GM23338 (cell line): ENCODE data around the gene ANAPC2. TPM values are rescaled to one million over a fixed set of nuclear protein-coding genes. Genes with fewer than 3 reads are reported as not detected.

Source experiments
- ATAC-seq: fragments of 200-7000 bp; cut with Tn5 transposase; 3 replicates; pipeline ENCODE4 v1.9.1; 2020
- DNase-seq: peaks from one replicate; pipeline ENCODE4 v3.0.0-alpha.2; 2015; ENCODE audit warnings: low spot score
- H2AFZ ChIP-seq: fragments of 200-600 bp; sonication (generic); 2 replicates; pipeline ENCODE4 v1.8.0; 2016; ENCODE audit warnings: antibody characterized with exemption, mild to moderate bottlenecking, moderate library complexity
- H3F3A ChIP-seq: fragments of 200-600 bp; sonication (generic); replicated peaks from 2 replicates; pipeline ENCODE4 v1.8.0; 2017; ENCODE audit warnings: antibody characterized with exemption, mixed run types, low read depth
- H3K27ac ChIP-seq: fragments of 200-600 bp; sonication (generic); 2 replicates; pipeline ENCODE4 v1.6.1; 2016; ENCODE audit warnings: low read depth
- H3K27me3 ChIP-seq: fragments of 200-600 bp; sonication (generic); 2 replicates; pipeline ENCODE4 v1.8.0; 2016; ENCODE audit warnings: mild to moderate bottlenecking, mixed run types, moderate library complexity; ENCODE audit not compliant: insufficient read depth
- H3K36me3 ChIP-seq: fragments of 200-600 bp; sonication (generic); 2 replicates; pipeline ENCODE4 v1.8.0; 2016; ENCODE audit warnings: mild to moderate bottlenecking; ENCODE audit not compliant: insufficient read depth
- H3K4me1 ChIP-seq: fragments of 200-600 bp; sonication (generic); 2 replicates; pipeline ENCODE4 v1.8.0; 2016; ENCODE audit warnings: mild to moderate bottlenecking, moderate library complexity; ENCODE audit not compliant: insufficient read depth
- H3K4me2 ChIP-seq: fragments of 200-600 bp; sonication (generic); 2 replicates; pipeline ENCODE4 v1.7.1; 2017; ENCODE audit warnings: mixed run types
- H3K4me3 ChIP-seq: fragments of 200-600 bp; sonication (generic); 2 replicates; pipeline ENCODE4 v1.6.1; 2016; ENCODE audit warnings: mixed run types
- H3K79me2 ChIP-seq: fragments of 200-600 bp; sonication (generic); replicated peaks from 2 replicates; pipeline ENCODE4 v1.8.0; 2017; ENCODE audit warnings: mild to moderate bottlenecking; ENCODE audit not compliant: insufficient read depth
- H3K9me2 ChIP-seq: fragments of 200-600 bp; sonication (generic); 2 replicates; pipeline ENCODE4 v1.8.0; 2017; ENCODE audit not compliant: insufficient read depth
- H4K20me1 ChIP-seq: fragments of 200-600 bp; sonication (generic); replicated peaks from 2 replicates; pipeline ENCODE4 v1.8.0; 2017; ENCODE audit warnings: mild to moderate bottlenecking; ENCODE audit not compliant: insufficient read depth
- H3K27ac Mint-ChIP-seq: 2 replicates; pipeline ENCODE4 v1.8.0; 2020; ENCODE audit warnings: inconsistent platforms, mild to moderate bottlenecking, moderate library complexity, mixed read lengths
- H3K27me3 Mint-ChIP-seq: 3 replicates; pipeline ENCODE4 v1.8.0; 2022; ENCODE audit warnings: low read depth, mild to moderate bottlenecking, moderate library complexity, mixed read lengths, inconsistent platforms; ENCODE audit not compliant: insufficient read depth, poor library complexity
- H3K36me3 Mint-ChIP-seq: 3 replicates; pipeline ENCODE4 v1.8.0; 2021; ENCODE audit warnings: low read depth, mild to moderate bottlenecking, inconsistent platforms, moderate library complexity, mixed read lengths
- H3K4me1 Mint-ChIP-seq: 3 replicates; pipeline ENCODE4 v1.8.0; 2020; ENCODE audit warnings: mild to moderate bottlenecking, inconsistent platforms, mixed read lengths
- H3K4me3 Mint-ChIP-seq: 3 replicates; pipeline ENCODE4 v1.8.0; 2021; ENCODE audit warnings: moderate library complexity, mild to moderate bottlenecking, inconsistent platforms, mixed read lengths
- H3K9me3 Mint-ChIP-seq: 3 replicates; pipeline ENCODE4 v1.8.0; 2020; ENCODE audit warnings: moderate library complexity, mild to moderate bottlenecking, inconsistent platforms, mixed read lengths
- CREB1 ChIP-seq: fragments of 250-450 bp; sonication (Bioruptor Pico); IDR thresholded peaks from 2 replicates; pipeline ENCODE4 v1.5.0; 2020; ENCODE audit warnings: low read depth, mild to moderate bottlenecking, moderate library complexity
- NANOG ChIP-seq: IDR thresholded peaks from 2 replicates; pipeline ENCODE4 v1.6.1; 2016; ENCODE audit warnings: antibody characterized with exemption, borderline replicate concordance
- polyA plus RNA-seq: library from polyadenylated mRNA; unstranded; fragments of >200 nt; fragmentation: Nextera tagmentation; extraction: Ambion mirVana; gene quantifications from 2 replicates; pipeline ENCODE4 v1.2.1, GENCODE V29; 2016
- total RNA-seq: library from RNA; depleted of rRNA; stranded (reverse); fragments of >200 nt; shearing (Covaris generic); gene quantifications from 2 replicates; pipeline ENCODE4 v1.2.3, GENCODE V29; 2014
- TF ChIP-seq, protein P1 (sequence below): IDR thresholded peaks from one replicate; pipeline ENCODE4 v1.6.1; 2018; ENCODE audit warnings: antibody characterized with exemption; ENCODE audit not compliant: unreplicated experiment
- TF ChIP-seq, protein P2 (sequence below), 2 experiments: fragments of 200-600 bp in 1 of 2; sonication (generic) in 1 of 2; conservative IDR thresholded peaks; 2 replicates each; pipeline versions ENCODE4 v1.5.1 to v1.6.1; 2016 to 2017; ENCODE audit warnings: antibody characterized with exemption in 2 of 2, low read depth in 2 of 2, mild to moderate bottlenecking in 2 of 2, moderate library complexity in 1 of 2

Gene ANAPC2
- total and polyA plus RNA-seq, 2 experiments from 2014 or later, result 16.4 to 42.9 TPM

DNA sequence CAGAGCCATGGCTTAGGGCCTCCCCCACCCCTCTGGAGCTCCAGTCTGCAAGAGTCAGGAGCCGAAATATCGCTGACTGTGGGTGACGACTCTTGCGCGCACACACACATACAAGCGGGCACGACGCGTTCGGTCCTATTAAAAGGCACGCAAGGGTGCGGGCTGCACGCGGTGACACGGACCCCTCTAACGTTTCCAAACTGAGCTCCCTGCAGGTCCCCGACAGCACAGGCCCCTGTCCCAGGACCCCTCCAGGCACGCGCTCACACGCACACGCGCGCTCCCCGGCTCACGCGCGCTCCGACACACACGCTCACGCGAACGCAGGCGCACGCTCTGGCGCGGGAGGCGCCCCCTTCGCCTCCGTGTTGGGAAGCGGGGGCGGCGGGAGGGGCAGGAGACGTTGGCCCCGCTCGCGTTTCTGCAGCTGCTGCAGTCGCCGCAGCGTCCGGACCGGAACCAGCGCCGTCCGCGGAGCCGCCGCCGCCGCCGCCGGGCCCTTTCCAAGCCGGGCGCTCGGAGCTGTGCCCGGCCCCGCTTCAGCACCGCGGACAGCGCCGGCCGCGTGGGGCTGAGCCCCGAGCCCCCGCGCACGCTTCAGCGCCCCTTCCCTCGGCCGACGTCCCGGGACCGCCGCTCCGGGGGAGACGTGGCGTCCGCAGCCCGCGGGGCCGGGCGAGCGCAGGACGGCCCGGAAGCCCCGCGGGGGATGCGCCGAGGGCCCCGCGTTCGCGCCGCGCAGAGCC, 49.5 kb downstream of the ANAPC2 start, which contains the start of gene GRIN1:
Gene GRIN1 (plus strand): TSS at position 433 of the 746 bp plus-strand sequence. CDS start 333 bp downstream, outside the sequence.
- no peaks in the 10 kb centered on the region for H3K79me2 ChIP-seq
- H2AFZ ChIP-seq, result no peak within 1 kb of the TSS
- Mint-ChIP-seq H3K9me3 (no peaks in the 10 kb centered on the region), H3K4me3 (peak within 1 kb of the TSS; percentile 61), H3K4me1 (peaks cover 10% of the 10 kb centered on the region), H3K27ac (no peak within 1 kb of the TSS), H3K27me3 (peaks cover 63% of the 10 kb centered on the region), H3K36me3 (no peaks in the 10 kb centered on the region)
- H3K4me2 ChIP-seq, result peak within 1 kb of the TSS; percentile 78
- H4K20me1 ChIP-seq, result no peaks in the 10 kb centered on the region
- H3K4me3 ChIP-seq, result peak within 1 kb of the TSS; percentile 51
- H3K27ac ChIP-seq, result no peak within 1 kb of the TSS
- TF ChIP-seq, protein P1, sequence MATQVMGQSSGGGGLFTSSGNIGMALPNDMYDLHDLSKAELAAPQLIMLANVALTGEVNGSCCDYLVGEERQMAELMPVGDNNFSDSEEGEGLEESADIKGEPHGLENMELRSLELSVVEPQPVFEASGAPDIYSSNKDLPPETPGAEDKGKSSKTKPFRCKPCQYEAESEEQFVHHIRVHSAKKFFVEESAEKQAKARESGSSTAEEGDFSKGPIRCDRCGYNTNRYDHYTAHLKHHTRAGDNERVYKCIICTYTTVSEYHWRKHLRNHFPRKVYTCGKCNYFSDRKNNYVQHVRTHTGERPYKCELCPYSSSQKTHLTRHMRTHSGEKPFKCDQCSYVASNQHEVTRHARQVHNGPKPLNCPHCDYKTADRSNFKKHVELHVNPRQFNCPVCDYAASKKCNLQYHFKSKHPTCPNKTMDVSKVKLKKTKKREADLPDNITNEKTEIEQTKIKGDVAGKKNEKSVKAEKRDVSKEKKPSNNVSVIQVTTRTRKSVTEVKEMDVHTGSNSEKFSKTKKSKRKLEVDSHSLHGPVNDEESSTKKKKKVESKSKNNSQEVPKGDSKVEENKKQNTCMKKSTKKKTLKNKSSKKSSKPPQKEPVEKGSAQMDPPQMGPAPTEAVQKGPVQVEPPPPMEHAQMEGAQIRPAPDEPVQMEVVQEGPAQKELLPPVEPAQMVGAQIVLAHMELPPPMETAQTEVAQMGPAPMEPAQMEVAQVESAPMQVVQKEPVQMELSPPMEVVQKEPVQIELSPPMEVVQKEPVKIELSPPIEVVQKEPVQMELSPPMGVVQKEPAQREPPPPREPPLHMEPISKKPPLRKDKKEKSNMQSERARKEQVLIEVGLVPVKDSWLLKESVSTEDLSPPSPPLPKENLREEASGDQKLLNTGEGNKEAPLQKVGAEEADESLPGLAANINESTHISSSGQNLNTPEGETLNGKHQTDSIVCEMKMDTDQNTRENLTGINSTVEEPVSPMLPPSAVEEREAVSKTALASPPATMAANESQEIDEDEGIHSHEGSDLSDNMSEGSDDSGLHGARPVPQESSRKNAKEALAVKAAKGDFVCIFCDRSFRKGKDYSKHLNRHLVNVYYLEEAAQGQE, result peak; percentile 77
- TF ChIP-seq NANOG, result no peak
- H3F3A ChIP-seq, result no peaks in the 10 kb centered on the region
- peaks cover 48% of the 10 kb centered on the region for H3K27me3 ChIP-seq
- no peaks in the 10 kb centered on the region for H3K9me2 ChIP-seq
- ATAC-seq (peak; percentile 67), DNase-seq (peak; percentile 67)
- H3K4me1 ChIP-seq, result peaks cover 12% of the 10 kb centered on the region
- no peaks in the 10 kb centered on the region for H3K36me3 ChIP-seq

DNA sequence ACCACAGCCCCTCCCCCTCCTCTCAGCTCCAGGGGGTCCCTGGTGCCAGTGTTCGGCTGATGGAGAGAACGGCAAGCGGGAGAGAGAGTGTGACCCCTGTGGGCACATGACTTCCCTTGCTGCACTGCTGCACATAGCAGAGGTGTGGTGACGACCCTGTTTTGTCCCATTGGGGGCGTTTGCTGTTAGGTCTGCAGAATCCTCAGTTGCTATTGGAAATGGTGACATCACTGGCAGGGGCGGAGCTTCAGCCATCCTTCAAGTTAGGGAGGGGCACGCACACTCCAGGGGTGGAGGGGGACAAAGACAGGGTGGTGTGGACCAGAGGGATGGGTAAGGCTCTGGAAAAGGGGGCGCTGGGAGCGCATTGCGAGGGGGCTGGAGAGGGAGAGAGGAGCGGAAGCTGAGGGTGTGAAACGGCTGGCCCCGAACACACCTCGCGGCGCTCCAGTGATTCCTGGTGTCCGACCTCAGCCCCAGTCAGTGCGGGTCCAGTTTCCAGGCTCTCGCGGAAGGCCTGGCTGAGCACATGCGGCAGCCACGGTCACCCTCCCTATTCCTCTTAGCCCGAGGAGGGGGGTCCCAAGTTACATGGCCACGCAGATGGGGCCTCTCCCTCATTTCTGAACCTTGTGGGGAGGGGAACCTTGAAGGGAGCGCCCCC, 50.2 kb downstream of the ANAPC2 start:
- no peaks in the 10 kb centered on the region for H3F3A ChIP-seq
- no peaks in the 10 kb centered on the region for H3K9me2 ChIP-seq
- peak overlapping the region; percentile 51 for H3K4me3 ChIP-seq
- no peaks in the 10 kb centered on the region for H3K36me3 ChIP-seq
- no peak overlapping the region for H3K27ac ChIP-seq
- no peak overlapping the region for H3K27ac Mint-ChIP-seq
- peak overlapping the region; percentile 56 for H3K4me3 Mint-ChIP-seq
- H3K27me3 ChIP-seq, result peaks cover 48% of the 10 kb centered on the region
- no peaks in the 10 kb centered on the region for H3K79me2 ChIP-seq
- ATAC-seq (peak; percentile 35), DNase-seq (peak; percentile 88)
- H3K27me3 Mint-ChIP-seq, result peaks cover 62% of the 10 kb centered on the region
- peak overlapping the region; percentile 78 for H3K4me2 ChIP-seq
- peaks cover 10% of the 10 kb centered on the region for H3K4me1 Mint-ChIP-seq
- no peaks in the 10 kb centered on the region for H3K9me3 Mint-ChIP-seq
- H3K36me3 Mint-ChIP-seq, result no peaks in the 10 kb centered on the region
- no peak overlapping the region for H2AFZ ChIP-seq
- H3K4me1 ChIP-seq, result peaks cover 12% of the 10 kb centered on the region
- no peaks in the 10 kb centered on the region for H4K20me1 ChIP-seq
- TF ChIP-seq CREB1 (CRISPR knock-in tag), result peak; percentile 82
- TF ChIP-seq, protein P2, sequence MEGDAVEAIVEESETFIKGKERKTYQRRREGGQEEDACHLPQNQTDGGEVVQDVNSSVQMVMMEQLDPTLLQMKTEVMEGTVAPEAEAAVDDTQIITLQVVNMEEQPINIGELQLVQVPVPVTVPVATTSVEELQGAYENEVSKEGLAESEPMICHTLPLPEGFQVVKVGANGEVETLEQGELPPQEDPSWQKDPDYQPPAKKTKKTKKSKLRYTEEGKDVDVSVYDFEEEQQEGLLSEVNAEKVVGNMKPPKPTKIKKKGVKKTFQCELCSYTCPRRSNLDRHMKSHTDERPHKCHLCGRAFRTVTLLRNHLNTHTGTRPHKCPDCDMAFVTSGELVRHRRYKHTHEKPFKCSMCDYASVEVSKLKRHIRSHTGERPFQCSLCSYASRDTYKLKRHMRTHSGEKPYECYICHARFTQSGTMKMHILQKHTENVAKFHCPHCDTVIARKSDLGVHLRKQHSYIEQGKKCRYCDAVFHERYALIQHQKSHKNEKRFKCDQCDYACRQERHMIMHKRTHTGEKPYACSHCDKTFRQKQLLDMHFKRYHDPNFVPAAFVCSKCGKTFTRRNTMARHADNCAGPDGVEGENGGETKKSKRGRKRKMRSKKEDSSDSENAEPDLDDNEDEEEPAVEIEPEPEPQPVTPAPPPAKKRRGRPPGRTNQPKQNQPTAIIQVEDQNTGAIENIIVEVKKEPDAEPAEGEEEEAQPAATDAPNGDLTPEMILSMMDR (conservative IDR thresholded peaks at IDR 0.05; ENCODE audit: low read depth in 2 of 2), result no peak; a peak in 2 of 4 replicates
